Measurements from ENCODE around the gene IL1B. TPM values are rescaled to one million over a fixed set of nuclear protein-coding genes. Genes with fewer than 3 reads are reported as not detected.

IL1B gene
- total and polyA plus RNA-seq, 5 experiments from 2014 or later = not detected

DNA sequence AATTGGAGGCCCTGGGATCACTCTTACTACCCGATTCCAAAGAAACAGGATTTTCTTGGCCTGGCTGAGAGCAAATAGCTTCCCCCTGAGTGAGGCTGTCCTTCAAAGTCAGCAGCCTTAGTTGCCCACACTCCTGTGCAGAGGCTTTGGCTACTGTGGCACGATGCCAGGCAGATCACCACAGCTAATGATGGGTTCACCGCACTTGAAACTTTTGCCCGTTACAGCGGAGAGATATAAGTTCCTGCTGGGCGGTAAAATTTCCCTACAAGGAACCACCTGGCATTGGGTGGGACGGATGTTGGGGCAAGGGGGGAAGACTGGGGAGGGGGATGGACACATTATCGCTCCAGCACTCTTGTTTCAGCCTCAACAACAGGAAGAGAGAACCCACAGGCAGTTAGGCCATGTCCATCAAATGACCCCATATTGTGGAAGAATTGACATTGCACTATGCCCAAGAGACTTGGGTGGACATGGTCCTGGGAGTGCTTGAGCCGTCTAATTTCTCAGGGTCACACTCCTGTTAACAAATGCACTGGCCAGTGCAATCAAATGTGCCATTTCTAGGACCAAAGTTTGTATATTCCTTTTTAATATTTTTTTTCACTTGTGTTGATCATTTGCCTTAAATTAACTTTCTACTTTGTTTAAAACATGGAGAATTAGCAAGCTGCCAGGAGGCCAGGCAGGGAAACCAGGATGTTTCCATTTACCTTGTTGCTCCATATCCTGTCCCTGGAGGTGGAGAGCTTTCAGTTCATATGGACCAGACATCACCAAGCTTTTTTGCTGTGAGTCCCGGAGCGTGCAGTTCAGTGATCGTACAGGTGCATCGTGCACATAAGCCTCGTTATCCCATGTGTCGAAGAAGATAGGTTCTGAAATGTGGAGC, 4.4 kb downstream of the IL1B start:
- Mint-ChIP-seq H3K27me3 (peaks cover 1 to 14% (median 9%) of the 10 kb centered on the region in 5 donors), H3K27ac (no peak overlapping the region), H3K4me1 (peaks cover 0 to 18% (median 7%) of the 10 kb centered on the region in 4 donors), H3K9me3 (no peaks in the 10 kb centered on the region), H3K4me3 (no peak overlapping the region), H3K36me3 (no peaks in the 10 kb centered on the region)
- ATAC-seq (no peak), DNase-seq (no peak)
- POLR2A ChIA-PET = no interaction called here

DNA sequence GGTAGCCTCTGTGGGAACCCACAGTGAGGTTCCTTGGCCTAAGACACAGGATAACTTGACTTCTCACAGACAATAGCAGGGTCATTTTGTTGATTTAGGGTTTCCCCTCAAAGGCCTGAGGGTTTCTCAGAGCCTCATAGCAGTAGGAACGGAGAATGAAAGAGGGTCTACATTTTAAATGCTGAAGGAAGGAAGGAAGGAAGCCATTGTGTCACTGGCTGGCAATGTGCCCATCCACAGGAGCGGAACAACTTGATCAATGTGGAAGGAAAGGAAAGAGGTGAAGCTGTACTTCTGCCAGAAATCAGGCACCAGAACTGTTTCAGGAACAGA, 5.1 kb downstream of the IL1B start:
- H3K27me3 Mint-ChIP-seq = peaks cover 1 to 14% (median 9%) of the 10 kb centered on the region in 5 donors

GRCh38 chr2:112830682-112831512, 5.7 kb downstream of the IL1B start:
- no peaks in the 10 kb centered on the region for H3K9me3 Mint-ChIP-seq
- H3K27me3 Mint-ChIP-seq = peaks cover 2 to 14% (median 9%) of the 10 kb centered on the region in 5 donors
- POLR2A ChIA-PET = no interaction called here
- DNase-seq (no peak), ATAC-seq (no peak)
- H3K4me1 Mint-ChIP-seq = peaks cover 0 to 13% (median 6%) of the 10 kb centered on the region in 4 donors
- no peaks in the 10 kb centered on the region for H3K36me3 Mint-ChIP-seq
- H3K27ac Mint-ChIP-seq = peak overlapping the region in 1 of 10 donors; percentile 82
- H3K4me3 Mint-ChIP-seq = no peak overlapping the region

More for the DNA sequence above, 5.1 kb downstream of the IL1B start:
- POLR2A ChIA-PET = no interaction called here
- Mint-ChIP-seq H3K27ac (peak overlapping the region in 1 of 10 donors; percentile 82), H3K9me3 (no peaks in the 10 kb centered on the region), H3K36me3 (no peaks in the 10 kb centered on the region), H3K4me3 (no peak overlapping the region), H3K4me1 (peaks cover 0 to 18% (median 7%) of the 10 kb centered on the region in 4 donors)
- DNase-seq (no peak), ATAC-seq (no peak)

DNA sequence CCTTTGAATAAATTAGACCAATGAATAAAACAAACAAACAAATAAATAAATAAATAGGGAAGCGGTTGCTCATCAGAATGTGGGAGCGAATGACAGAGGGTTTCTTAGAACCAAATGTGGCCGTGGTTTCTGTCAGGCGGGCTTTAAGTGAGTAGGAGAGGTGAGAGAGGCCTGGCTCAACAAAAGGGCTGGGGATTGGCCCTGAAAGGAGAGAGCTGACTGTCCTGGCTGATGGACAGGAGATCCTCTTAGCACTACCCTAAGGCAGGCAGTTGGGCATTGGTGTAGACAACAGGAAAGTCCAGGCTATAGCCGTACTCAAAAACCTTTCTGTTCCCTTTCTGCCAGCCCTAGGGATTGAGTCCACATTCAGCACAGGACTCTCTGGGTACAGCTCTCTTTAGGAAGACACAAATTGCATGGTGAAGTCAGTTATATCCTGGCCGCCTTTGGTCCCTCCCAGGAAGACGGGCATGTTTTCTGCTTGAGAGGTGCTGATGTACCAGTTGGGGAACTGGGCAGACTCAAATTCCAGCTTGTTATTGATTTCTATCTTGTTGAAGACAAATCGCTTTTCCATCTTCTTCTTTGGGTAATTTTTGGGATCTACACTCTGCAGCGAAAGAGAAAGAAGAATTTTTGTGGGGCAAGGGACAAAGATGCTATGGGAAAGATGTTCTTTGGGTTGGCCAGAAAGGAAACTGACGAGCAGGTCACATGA, 6.5 kb downstream of the IL1B start:
- Mint-ChIP-seq H3K4me1 (peaks cover 0 to 13% (median 6%) of the 10 kb centered on the region in 4 donors), H3K27me3 (peaks cover 4 to 14% (median 9%) of the 10 kb centered on the region in 5 donors), H3K4me3 (no peak overlapping the region), H3K27ac (no peak overlapping the region), H3K9me3 (no peaks in the 10 kb centered on the region), H3K36me3 (no peaks in the 10 kb centered on the region)
- ATAC-seq = no peak
- no peak for DNase-seq
- POLR2A ChIA-PET = no interaction called here

DNA sequence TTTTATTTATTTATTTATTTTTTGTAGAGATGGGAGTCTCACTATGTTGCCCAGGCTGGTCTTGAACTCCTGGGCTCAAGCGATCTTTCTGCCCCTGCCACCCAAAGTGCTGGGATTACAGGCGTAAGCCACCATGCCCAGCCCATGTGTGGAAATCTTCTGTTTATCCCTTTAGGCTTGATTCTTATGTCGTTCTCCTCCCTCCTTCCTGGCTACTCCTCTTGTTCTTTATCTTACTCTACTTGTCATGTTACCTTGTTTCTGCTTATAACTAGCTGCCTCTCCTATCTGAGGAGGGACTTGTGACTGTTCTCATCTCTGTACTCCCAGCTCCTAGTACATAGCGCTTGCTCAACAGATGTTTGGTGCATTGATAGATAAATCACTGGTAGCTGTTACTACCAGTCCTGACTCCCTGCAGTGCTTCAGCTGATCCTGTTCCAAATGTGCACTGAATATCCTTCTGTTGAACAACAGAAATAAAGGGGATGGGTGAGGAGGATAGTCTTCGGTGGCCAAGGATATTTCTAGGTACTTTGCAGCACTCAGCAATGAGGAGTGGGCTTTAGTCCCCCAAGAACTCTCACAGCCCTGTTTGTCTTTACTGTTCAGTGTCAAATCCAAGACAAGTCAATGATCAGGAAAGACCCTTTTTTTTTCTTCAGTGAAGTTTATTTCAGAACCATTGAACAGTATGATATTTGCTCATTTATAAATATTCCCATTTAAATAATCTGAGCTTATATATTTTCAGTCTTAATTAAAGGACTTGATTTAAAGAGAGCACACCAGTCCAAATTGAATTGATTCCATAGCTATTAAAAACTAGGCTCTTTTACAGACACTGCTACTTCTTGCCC, 7.2 kb downstream of the IL1B start:
- H3K4me3 Mint-ChIP-seq = no peak overlapping the region
- H3K9me3 Mint-ChIP-seq = no peaks in the 10 kb centered on the region
- peaks cover 4 to 14% (median 9%) of the 10 kb centered on the region in 5 donors for H3K27me3 Mint-ChIP-seq
- ATAC-seq = no peak
- no peaks in the 10 kb centered on the region for H3K36me3 Mint-ChIP-seq
- no peak overlapping the region for H3K27ac Mint-ChIP-seq
- no peak for DNase-seq
- POLR2A ChIA-PET = no interaction called here
- H3K4me1 Mint-ChIP-seq = peaks cover 0 to 17% (median 6%) of the 10 kb centered on the region in 4 donors

GRCh38 chr2:112828251-112828691, 8.3 kb downstream of the IL1B start:
- no peaks in the 10 kb centered on the region for H3K9me3 Mint-ChIP-seq
- H3K4me1 Mint-ChIP-seq = peaks cover 0 to 15% (median 6%) of the 10 kb centered on the region in 4 donors
- H3K36me3 Mint-ChIP-seq = no peaks in the 10 kb centered on the region
- no peak overlapping the region for H3K4me3 Mint-ChIP-seq
- H3K27ac Mint-ChIP-seq = no peak overlapping the region
- DNase-seq (no peak), ATAC-seq (no peak)
- peaks cover 4 to 14% (median 9%) of the 10 kb centered on the region in 5 donors for H3K27me3 Mint-ChIP-seq
- POLR2A ChIA-PET = no interaction called here

- POLR2A ChIA-PET = no interaction called here
- H3K36me3 Mint-ChIP-seq = no peaks in the 10 kb centered on the region
- peaks cover 5 to 14% (median 9%) of the 10 kb centered on the region in 5 donors for H3K27me3 Mint-ChIP-seq
- H3K4me1 Mint-ChIP-seq = peaks cover 0 to 15% (median 6%) of the 10 kb centered on the region in 4 donors
- ATAC-seq (no peak), DNase-seq (no peak)
- no peaks in the 10 kb centered on the region for H3K9me3 Mint-ChIP-seq
- H3K4me3 Mint-ChIP-seq = no peak overlapping the region
- no peak overlapping the region for H3K27ac Mint-ChIP-seq
These were observed 8.9 kb downstream of the IL1B start for GRCh38 chr2:112827604-112828185.

DNA sequence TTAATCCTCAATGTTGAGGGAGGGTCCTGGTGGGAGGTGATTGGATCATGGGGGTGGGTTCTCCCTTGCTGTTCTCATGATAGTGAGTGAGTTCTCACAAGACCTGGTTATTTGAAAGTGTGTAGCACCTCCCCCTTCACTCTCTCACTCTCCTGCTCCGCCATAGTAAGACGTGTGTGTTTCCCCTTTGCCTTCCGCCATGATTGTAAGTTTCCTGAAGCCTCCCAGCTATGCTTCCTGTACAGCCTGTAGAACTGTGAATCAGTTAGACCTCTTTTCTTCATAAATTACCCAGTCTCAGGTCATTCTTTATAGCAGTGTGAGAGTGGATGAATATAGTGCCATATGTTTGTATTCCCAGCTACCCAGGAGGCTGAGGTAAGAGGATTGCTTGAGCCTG, 9.6 kb downstream of the IL1B start:
- POLR2A ChIA-PET = no interaction called here
- Mint-ChIP-seq H3K27me3 (peaks cover 5 to 14% (median 9%) of the 10 kb centered on the region in 5 donors), H3K36me3 (no peaks in the 10 kb centered on the region), H3K4me1 (peaks cover 6 to 18% (median 12%) of the 10 kb centered on the region in 4 donors), H3K27ac (no peak overlapping the region), H3K4me3 (no peak overlapping the region), H3K9me3 (no peaks in the 10 kb centered on the region)
- no peak for DNase-seq
- ATAC-seq = no peak

DNA sequence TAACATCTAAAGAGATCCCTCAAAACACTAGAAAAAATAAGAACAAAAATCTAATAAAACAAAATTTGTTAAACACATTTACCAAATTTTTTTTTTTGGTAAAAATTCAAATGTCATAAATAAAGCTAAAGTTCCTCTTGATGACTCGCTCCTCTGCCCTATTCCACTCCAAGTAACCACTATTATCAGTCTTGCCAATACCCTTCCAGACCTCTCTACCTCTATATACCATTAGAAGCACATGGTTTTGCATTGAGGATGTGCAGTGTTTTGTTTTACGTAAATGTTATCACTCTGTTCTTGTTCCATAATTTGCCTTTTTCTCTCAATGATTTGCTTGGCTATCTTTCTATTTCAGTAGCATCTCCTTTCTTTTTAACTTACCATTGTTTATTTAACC, 10.9 kb downstream of the IL1B start:
- ATAC-seq = no peak
- Mint-ChIP-seq H3K27me3 (peaks cover 0 to 8% (median 5%) of the 10 kb centered on the region in 5 donors), H3K4me1 (peaks cover 6 to 21% (median 11%) of the 10 kb centered on the region in 4 donors), H3K27ac (no peak overlapping the region), H3K9me3 (no peaks in the 10 kb centered on the region), H3K4me3 (no peak overlapping the region), H3K36me3 (no peaks in the 10 kb centered on the region)
- POLR2A ChIA-PET = no interaction called here
- DNase-seq = no peak

- Mint-ChIP-seq H3K27me3 (peaks cover 0 to 5% (median 3%) of the 10 kb centered on the region in 5 donors), H3K36me3 (no peaks in the 10 kb centered on the region), H3K4me1 (peaks cover 6 to 21% (median 11%) of the 10 kb centered on the region in 4 donors), H3K27ac (no peak overlapping the region), H3K9me3 (no peaks in the 10 kb centered on the region), H3K4me3 (no peak overlapping the region)
- no peak for DNase-seq
- no peak for ATAC-seq
- POLR2A ChIA-PET = no interaction called here
These were observed 11.9 kb downstream of the IL1B start for GRCh38 chr2:112824694-112825085.

DNA sequence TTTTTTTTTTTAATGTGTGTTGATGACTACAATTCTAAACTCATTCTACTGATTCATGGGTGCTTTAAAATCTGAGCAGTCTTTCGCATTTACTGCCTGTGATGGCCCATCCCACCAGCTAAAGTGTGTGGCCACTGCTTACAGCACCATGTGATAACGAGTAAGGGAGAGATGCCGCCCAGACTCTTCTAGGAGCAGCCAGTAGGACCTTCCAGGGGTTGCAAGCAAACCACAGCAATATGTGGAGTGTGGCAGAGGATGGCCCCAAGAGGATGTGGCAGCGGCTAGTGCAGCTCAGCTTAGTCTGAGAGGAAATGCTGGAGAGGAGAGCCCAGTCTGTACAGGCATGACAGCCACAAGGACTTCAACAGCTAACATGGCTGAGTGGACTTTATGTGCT, 14.9 kb downstream of the IL1B start:
- no peak overlapping the region for H3K4me3 Mint-ChIP-seq
- no peaks in the 10 kb centered on the region for H3K36me3 Mint-ChIP-seq
- POLR2A ChIA-PET = no interaction called here
- no peaks in the 10 kb centered on the region for H3K9me3 Mint-ChIP-seq
- DNase-seq (peak in 1 of 10 donors; percentile 9), ATAC-seq (peak in 1 of 2 donors; percentile 48)
- peaks cover 6 to 21% (median 11%) of the 10 kb centered on the region in 4 donors for H3K4me1 Mint-ChIP-seq
- H3K27me3 Mint-ChIP-seq = peaks cover 0 to 3% (median 0%) of the 10 kb centered on the region in 5 donors
- peak overlapping the region in 3 of 10 donors; percentile 20 to 53 (median 35) for H3K27ac Mint-ChIP-seq

Measured in naive thymus-derived CD8-positive, alpha-beta T cell (primary cell).